Esophagus muscularis mucosa (tissue), 3 donors: ENCODE measurements around the gene ABTB2.

ENCODE experiments used
- CTCF ChIP-seq, 3 experiments: fragments of 200-600 bp in 2 of 3; fragments of 450-650 bp in 1 of 3; sonication (generic) in 2 of 3; IDR thresholded peaks; one replicate each; pipeline ENCODE4 v1.5.1; 2017 to 2019; ENCODE audit warnings: antibody characterized with exemption in 3 of 3, mild to moderate bottlenecking in 2 of 3, moderate library complexity in 1 of 3
- POLR2AphosphoS5 ChIP-seq, 2 donors: sonication (generic); formaldehyde crosslinking; IDR thresholded peaks; one replicate each; pipeline ENCODE4 v1.6.1; 2017; ENCODE audit warnings: antibody characterized with exemption in 2 of 2

- no peak for TF ChIP-seq POLR2AphosphoS5 (IDR thresholded peaks at IDR 0.05)
- TF ChIP-seq CTCF (IDR thresholded peaks at IDR 0.05), result no peak
Measured at GRCh38 chr11:34268906-34269430, 88.8 kb downstream of the ABTB2 start.
